Hippocampal formation (tissue), 2 donors: ENCODE results near the gene ABLIM2.

ENCODE experiments used
- DNase-seq, 2 donors: peaks; one replicate each; lab custom pipeline; 2025; lab: John Stamatoyannopoulos, UW

The ABLIM2 gene

GRCh38 chr4:8104491-8105305, 53.9 kb downstream of the ABLIM2 start:
- no peak for DNase-seq

GRCh38 chr4:8103421-8104390, 54.9 kb downstream of the ABLIM2 start:
- no peak for DNase-seq

GRCh38 chr4:8102831-8103230, 55.8 kb downstream of the ABLIM2 start:
- DNase-seq = no peak

GRCh38 chr4:8102076-8102355, 56.6 kb downstream of the ABLIM2 start:
- no peak for DNase-seq

- no peak for DNase-seq
Measured at GRCh38 chr4:8101213-8102075, 57.2 kb downstream of the ABLIM2 start.

- DNase-seq = no peak
Measured at GRCh38 chr4:8099981-8100464, 58.6 kb downstream of the ABLIM2 start.

- DNase-seq = no peak
Measured at GRCh38 chr4:8098506-8098905, 60.1 kb downstream of the ABLIM2 start.

GRCh38 chr4:8097721-8098345, 60.8 kb downstream of the ABLIM2 start:
- DNase-seq = no peak

- DNase-seq = no peak
Measured at GRCh38 chr4:8097141-8097541, 61.5 kb downstream of the ABLIM2 start.

GRCh38 chr4:8096690-8097061, 61.9 kb downstream of the ABLIM2 start:
- no peak for DNase-seq

GRCh38 chr4:8095956-8096689, 62.5 kb downstream of the ABLIM2 start:
- DNase-seq = no peak

GRCh38 chr4:8093587-8094274, 64.9 kb downstream of the ABLIM2 start:
- no peak for DNase-seq

- DNase-seq = no peak
Measured at GRCh38 chr4:8092282-8092681, 66.3 kb downstream of the ABLIM2 start.

- no peak for DNase-seq
Measured at GRCh38 chr4:8090744-8091301, 67.8 kb downstream of the ABLIM2 start.

- no peak for DNase-seq
Measured at GRCh38 chr4:8090312-8090711, 68.3 kb downstream of the ABLIM2 start.

GRCh38 chr4:8089862-8090261, 68.8 kb downstream of the ABLIM2 start:
- no peak for DNase-seq

GRCh38 chr4:8088966-8089491, 69.6 kb downstream of the ABLIM2 start:
- DNase-seq = no peak

- no peak for DNase-seq
Measured at GRCh38 chr4:8087921-8088495, 70.6 kb downstream of the ABLIM2 start.

GRCh38 chr4:8086783-8087445, 71.7 kb downstream of the ABLIM2 start:
- no peak for DNase-seq
